Neural cell (in vitro differentiated cells): Measurements from ENCODE around the gene RBM39. TPM values are rescaled to one million over a fixed set of nuclear protein-coding genes. Genes with fewer than 3 reads are reported as not detected.

Source experiments
- H2AFZ ChIP-seq: fragments of 200-600, 300-800 bp; sonication (generic), shearing (Covaris generic); 2 replicates; pipeline ENCODE4 v1.6.0; 2014; ENCODE audit warnings: low read depth, mild to moderate bottlenecking, antibody characterized with exemption, low read length, moderate library complexity
- H3F3A ChIP-seq: fragments of 200-600 bp; shearing (Covaris generic); 2 replicates; pipeline ENCODE4 v1.6.1; 2016; ENCODE audit warnings: mild to moderate bottlenecking, moderate library complexity, mixed read lengths, antibody characterized with exemption, low read length; ENCODE audit not compliant: insufficient read depth, poor library complexity, severe bottlenecking
- H3K27ac ChIP-seq: fragments of 200-600, 300-800 bp; sonication (generic), shearing (Covaris generic); 2 replicates; pipeline ENCODE4 v1.5.1; 2014; ENCODE audit warnings: mild to moderate bottlenecking, low read length, moderate library complexity
- H3K27me3 ChIP-seq: fragments of 300-800, 200-600 bp; sonication (generic), shearing (Covaris generic); 2 replicates; pipeline ENCODE4 v1.6.0; 2014; ENCODE audit warnings: mild to moderate bottlenecking, low read depth, low read length, moderate library complexity; ENCODE audit not compliant: insufficient read depth
- H3K36me3 ChIP-seq: fragments of 300-800, 200-600 bp; sonication (generic), shearing (Covaris generic); 2 replicates; pipeline ENCODE4 v1.5.1; 2014; ENCODE audit warnings: mild to moderate bottlenecking, antibody characterized with exemption, low read length, moderate library complexity; ENCODE audit not compliant: insufficient read depth
- H3K4me2 ChIP-seq: fragments of 300-800, 200-600 bp; sonication (generic), shearing (Covaris generic); 2 replicates; pipeline ENCODE4 v1.6.0; 2014; ENCODE audit warnings: mild to moderate bottlenecking, low read length
- H3K4me3 ChIP-seq: fragments of 300-800, 200-600 bp; sonication (generic), shearing (Covaris generic); 2 replicates; pipeline ENCODE4 v1.5.1; 2014; ENCODE audit warnings: mild to moderate bottlenecking, low read length, moderate library complexity
- H3K79me2 ChIP-seq: fragments of 200-600 bp; shearing (Covaris generic); replicated peaks from 2 replicates; pipeline ENCODE4 v1.6.0; 2014; ENCODE audit warnings: mild to moderate bottlenecking, low read length, moderate library complexity; ENCODE audit not compliant: insufficient read depth
- H3K9ac ChIP-seq: fragments of 300-800, 200-600 bp; sonication (generic), shearing (Covaris generic); 2 replicates; pipeline ENCODE4 v1.6.1; 2016; ENCODE audit warnings: mild to moderate bottlenecking, low read length, mixed read lengths
- H3K9me2 ChIP-seq: fragments of 200-600 bp; shearing (Covaris generic); 2 replicates; pipeline ENCODE4 v1.6.1; 2016; ENCODE audit warnings: mild to moderate bottlenecking, low read length, mixed read lengths; ENCODE audit not compliant: insufficient read depth
- H3K9me3 ChIP-seq: fragments of 200-600, 300-800 bp; sonication (generic), shearing (Covaris generic); 2 replicates; pipeline ENCODE4 v1.6.1; 2016; ENCODE audit warnings: mild to moderate bottlenecking, mixed run types, low read length, moderate library complexity, mixed read lengths
- H4K20me1 ChIP-seq: fragments of 200-600 bp; shearing (Covaris generic); 2 replicates; pipeline ENCODE4 v1.6.1; 2016; ENCODE audit warnings: mild to moderate bottlenecking, mixed run types; ENCODE audit not compliant: insufficient read depth
- EP300 ChIP-seq: fragments of 450-650 bp; conservative IDR thresholded peaks from 2 replicates; pipeline ENCODE4 v1.6.1; 2014; ENCODE audit warnings: antibody characterized with exemption, mild to moderate bottlenecking, moderate library complexity; ENCODE audit not compliant: poor library complexity, severe bottlenecking
- EZH2 ChIP-seq: fragments of 200-600, 300-800 bp; shearing (Covaris generic), sonication (generic); IDR thresholded peaks from 2 replicates; pipeline ENCODE4 v1.6.1; 2014; ENCODE audit warnings: antibody characterized with exemption, low read length, borderline replicate concordance, mild to moderate bottlenecking; ENCODE audit not compliant: insufficient read depth, poor library complexity, severe bottlenecking
- MXI1 ChIP-seq: fragments of 450-650 bp; conservative IDR thresholded peaks from 2 replicates; pipeline ENCODE4 v1.6.1; 2014; ENCODE audit warnings: antibody characterized with exemption, mild to moderate bottlenecking; ENCODE audit not compliant: poor library complexity, severe bottlenecking
- POLR2AphosphoS5 ChIP-seq: IDR thresholded peaks from 2 replicates; pipeline ENCODE4 v1.6.1; 2012
- RAD21 ChIP-seq: fragments of 450-650 bp; conservative IDR thresholded peaks from 2 replicates; pipeline ENCODE4 v1.6.1; 2014; ENCODE audit warnings: antibody characterized with exemption, mild to moderate bottlenecking, moderate library complexity
- SMC3 ChIP-seq: fragments of 450-650 bp; conservative IDR thresholded peaks from 2 replicates; pipeline ENCODE4 v1.6.1; 2014; ENCODE audit warnings: antibody characterized with exemption, mild to moderate bottlenecking, moderate library complexity; ENCODE audit not compliant: poor library complexity
- TAF1 ChIP-seq: IDR thresholded peaks from 2 replicates; pipeline ENCODE4 v1.6.1; 2012; ENCODE audit warnings: low read depth
- polyA plus RNA-seq: library from polyadenylated mRNA; depleted of rRNA; stranded (reverse); fragments of >200 nt; gene quantifications from 2 replicates; pipeline ENCODE4 v1.2.3, GENCODE V29; 2014
- TF ChIP-seq, protein P1 (sequence below): IDR thresholded peaks from 2 replicates; pipeline ENCODE4 v1.6.1; 2012; ENCODE audit warnings: borderline replicate concordance
- TF ChIP-seq, protein P2 (sequence below): fragments of 450-650 bp; IDR thresholded peaks from 2 replicates; pipeline ENCODE4 v1.5.1; 2014; ENCODE audit warnings: antibody characterized with exemption, mild to moderate bottlenecking, moderate library complexity; ENCODE audit not compliant: poor library complexity, severe bottlenecking

Gene RBM39
- polyA plus RNA-seq, 1 donor from 2014 or later, result 839 TPM

DNA sequence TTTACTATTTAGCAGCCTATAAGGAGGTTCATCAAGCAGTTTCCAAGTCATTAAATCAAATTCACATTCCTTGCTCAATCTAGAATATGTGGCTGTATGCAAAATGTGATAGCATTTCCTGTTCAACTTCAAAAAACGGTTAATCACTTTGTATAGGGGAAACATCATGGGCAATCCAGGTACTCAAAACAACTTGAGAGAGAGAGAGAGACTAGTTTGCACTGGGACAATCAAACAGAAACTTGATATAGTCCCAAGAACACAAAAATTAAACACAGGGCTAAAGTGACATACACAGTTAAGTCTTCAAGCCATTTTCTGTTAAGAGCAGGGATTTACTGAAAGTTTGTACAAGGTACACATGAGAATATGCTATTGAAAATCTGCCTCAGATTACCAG is 84.8 kb downstream of the RBM39 start:
- no peak overlapping the region for H3K9ac ChIP-seq
- TF ChIP-seq TAF1, result no peak
- no peak for TF ChIP-seq EP300
- no peak for TF ChIP-seq MXI1
- TF ChIP-seq, protein P1, sequence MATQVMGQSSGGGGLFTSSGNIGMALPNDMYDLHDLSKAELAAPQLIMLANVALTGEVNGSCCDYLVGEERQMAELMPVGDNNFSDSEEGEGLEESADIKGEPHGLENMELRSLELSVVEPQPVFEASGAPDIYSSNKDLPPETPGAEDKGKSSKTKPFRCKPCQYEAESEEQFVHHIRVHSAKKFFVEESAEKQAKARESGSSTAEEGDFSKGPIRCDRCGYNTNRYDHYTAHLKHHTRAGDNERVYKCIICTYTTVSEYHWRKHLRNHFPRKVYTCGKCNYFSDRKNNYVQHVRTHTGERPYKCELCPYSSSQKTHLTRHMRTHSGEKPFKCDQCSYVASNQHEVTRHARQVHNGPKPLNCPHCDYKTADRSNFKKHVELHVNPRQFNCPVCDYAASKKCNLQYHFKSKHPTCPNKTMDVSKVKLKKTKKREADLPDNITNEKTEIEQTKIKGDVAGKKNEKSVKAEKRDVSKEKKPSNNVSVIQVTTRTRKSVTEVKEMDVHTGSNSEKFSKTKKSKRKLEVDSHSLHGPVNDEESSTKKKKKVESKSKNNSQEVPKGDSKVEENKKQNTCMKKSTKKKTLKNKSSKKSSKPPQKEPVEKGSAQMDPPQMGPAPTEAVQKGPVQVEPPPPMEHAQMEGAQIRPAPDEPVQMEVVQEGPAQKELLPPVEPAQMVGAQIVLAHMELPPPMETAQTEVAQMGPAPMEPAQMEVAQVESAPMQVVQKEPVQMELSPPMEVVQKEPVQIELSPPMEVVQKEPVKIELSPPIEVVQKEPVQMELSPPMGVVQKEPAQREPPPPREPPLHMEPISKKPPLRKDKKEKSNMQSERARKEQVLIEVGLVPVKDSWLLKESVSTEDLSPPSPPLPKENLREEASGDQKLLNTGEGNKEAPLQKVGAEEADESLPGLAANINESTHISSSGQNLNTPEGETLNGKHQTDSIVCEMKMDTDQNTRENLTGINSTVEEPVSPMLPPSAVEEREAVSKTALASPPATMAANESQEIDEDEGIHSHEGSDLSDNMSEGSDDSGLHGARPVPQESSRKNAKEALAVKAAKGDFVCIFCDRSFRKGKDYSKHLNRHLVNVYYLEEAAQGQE, result no peak
- no peak for TF ChIP-seq SMC3
- TF ChIP-seq EZH2, result no peak
- TF ChIP-seq POLR2AphosphoS5, result no peak
- TF ChIP-seq, protein P2, sequence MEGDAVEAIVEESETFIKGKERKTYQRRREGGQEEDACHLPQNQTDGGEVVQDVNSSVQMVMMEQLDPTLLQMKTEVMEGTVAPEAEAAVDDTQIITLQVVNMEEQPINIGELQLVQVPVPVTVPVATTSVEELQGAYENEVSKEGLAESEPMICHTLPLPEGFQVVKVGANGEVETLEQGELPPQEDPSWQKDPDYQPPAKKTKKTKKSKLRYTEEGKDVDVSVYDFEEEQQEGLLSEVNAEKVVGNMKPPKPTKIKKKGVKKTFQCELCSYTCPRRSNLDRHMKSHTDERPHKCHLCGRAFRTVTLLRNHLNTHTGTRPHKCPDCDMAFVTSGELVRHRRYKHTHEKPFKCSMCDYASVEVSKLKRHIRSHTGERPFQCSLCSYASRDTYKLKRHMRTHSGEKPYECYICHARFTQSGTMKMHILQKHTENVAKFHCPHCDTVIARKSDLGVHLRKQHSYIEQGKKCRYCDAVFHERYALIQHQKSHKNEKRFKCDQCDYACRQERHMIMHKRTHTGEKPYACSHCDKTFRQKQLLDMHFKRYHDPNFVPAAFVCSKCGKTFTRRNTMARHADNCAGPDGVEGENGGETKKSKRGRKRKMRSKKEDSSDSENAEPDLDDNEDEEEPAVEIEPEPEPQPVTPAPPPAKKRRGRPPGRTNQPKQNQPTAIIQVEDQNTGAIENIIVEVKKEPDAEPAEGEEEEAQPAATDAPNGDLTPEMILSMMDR, result no peak
- TF ChIP-seq RAD21, result no peak
- no peaks in the 10 kb centered on the region for H4K20me1 ChIP-seq
- no peaks in the 10 kb centered on the region for H3K9me2 ChIP-seq
- no peak overlapping the region for H3K4me3 ChIP-seq
- H2AFZ ChIP-seq, result no peak overlapping the region
- H3K27me3 ChIP-seq, result no peaks in the 10 kb centered on the region
- H3K9me3 ChIP-seq, result no peaks in the 10 kb centered on the region
- H3K79me2 ChIP-seq, result peaks cover 98% of the 10 kb centered on the region
- H3F3A ChIP-seq, result no peaks in the 10 kb centered on the region
- no peaks in the 10 kb centered on the region for H3K36me3 ChIP-seq
- no peak overlapping the region for H3K27ac ChIP-seq
- no peak overlapping the region for H3K4me2 ChIP-seq

DNA sequence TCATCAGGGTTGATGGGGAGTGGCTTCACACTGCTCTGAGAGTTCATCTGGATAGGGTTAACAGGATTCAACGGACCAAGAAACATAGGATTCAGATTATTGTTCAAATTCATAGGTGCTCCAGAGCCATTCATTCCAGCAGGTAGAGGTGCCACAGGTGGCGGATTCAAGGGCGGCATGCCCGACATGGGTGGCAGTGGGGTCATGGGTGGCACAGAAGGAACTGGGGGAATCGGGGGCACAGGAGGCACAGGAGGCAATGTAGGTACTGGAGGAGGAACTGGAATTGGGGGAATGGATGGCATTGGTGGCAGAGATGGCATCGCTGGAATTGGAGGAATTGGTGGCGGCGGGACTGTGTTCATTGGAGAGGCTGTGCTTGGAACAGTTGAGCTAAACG is 87.6 kb downstream of the RBM39 start:
- Histone ChIP-seq H4K20me1 (no peaks in the 10 kb centered on the region), H3F3A (no peaks in the 10 kb centered on the region), H3K27ac (no peak overlapping the region), H3K4me3 (no peak overlapping the region), H3K9me3 (no peaks in the 10 kb centered on the region), H3K9me2 (no peaks in the 10 kb centered on the region), H3K36me3 (no peaks in the 10 kb centered on the region), H3K79me2 (peaks cover 97% of the 10 kb centered on the region), H3K27me3 (no peaks in the 10 kb centered on the region), H3K9ac (no peak overlapping the region), H2AFZ (no peak overlapping the region), H3K4me2 (no peak overlapping the region)
- TF ChIP-seq, protein P2, result no peak
- no peak for TF ChIP-seq EZH2
